Thyroid gland (tissue), 4 donors: ENCODE measurements around the gene TEKT1. TPM values are rescaled to one million over a fixed set of nuclear protein-coding genes. Genes with fewer than 3 reads are reported as not detected.
"Not testable (repeated sequence)": the region's sequence is repeated elsewhere in the genome, so short reads cannot be mapped to it uniquely, and the experiment has no call there.

Source experiments
- DNase-seq, 2 donors: peaks; one replicate each; pipeline ENCODE4 v3.0.0-alpha.2; 2019
- H3K27ac ChIP-seq, 3 donors: fragments of 200-600 bp; sonication (generic); 1 replicate in 2 of 3; 2 replicates in 1 of 3; pipeline ENCODE4 v1.5.1; 2016 to 2019; ENCODE audit warnings: mild to moderate bottlenecking in 1 of 3, moderate library complexity in 1 of 3
- H3K27me3 ChIP-seq: fragments of 200-600 bp; sonication (generic); one replicate; pipeline ENCODE4 v1.5.1; 2019
- H3K36me3 ChIP-seq, 2 donors: fragments of 200-600 bp; sonication (generic); one replicate each; pipeline ENCODE4 v1.5.1; 2016 to 2019
- H3K4me1 ChIP-seq, 2 donors: fragments of 200-600 bp; sonication (generic); one replicate each; pipeline ENCODE4 v1.5.1; 2017 to 2019
- H3K4me3 ChIP-seq, 3 donors: fragments of 200-600 bp; sonication (generic); replicated peaks in 1 of 3; 1 replicate in 2 of 3; 2 replicates in 1 of 3; pipeline ENCODE4 v1.5.1; 2016; ENCODE audit warnings: mild to moderate bottlenecking in 1 of 3
- H3K9me3 ChIP-seq: fragments of 200-600 bp; sonication (generic); one replicate; pipeline ENCODE4 v1.5.1; 2017
- CTCF ChIP-seq, 6 experiments: fragments of 200-600 bp in 3 of 6; fragments of 450-650 bp in 3 of 6; sonication (generic) in 3 of 6; IDR thresholded peaks; one replicate each; pipeline ENCODE4 v1.5.1; 2016 to 2019; ENCODE audit warnings: antibody characterized with exemption in 6 of 6, mild to moderate bottlenecking in 2 of 6, inconsistent platforms in 1 of 6, moderate library complexity in 1 of 6
- POLR2A ChIP-seq, 2 donors: fragments of 450-650 bp; IDR thresholded peaks; one replicate each; pipeline ENCODE4 v1.6.1; 2017; ENCODE audit warnings: antibody characterized with exemption in 2 of 2, mild to moderate bottlenecking in 2 of 2, moderate library complexity in 1 of 2
- WGBS, 2 donors: methylation state at CpG; one replicate each; pipeline ENCODE4 v1.1.5; 2017; 5-methylcytosine and 5-hydroxymethylcytosine counted together
- intact Hi-C: fragments of 100-400 bp; cut with DNase I; formaldehyde crosslinking; loops from one replicate; pipeline ENCODE4 v1.15.1; 2023
- total RNA-seq, 4 donors: library from RNA; depleted of rRNA; stranded (reverse); fragments of >200 nt; gene quantifications; one replicate each; pipeline ENCODE4 v1.2.3, GENCODE V29; 2016

Gene TEKT1
- total RNA-seq = not detected

DNA sequence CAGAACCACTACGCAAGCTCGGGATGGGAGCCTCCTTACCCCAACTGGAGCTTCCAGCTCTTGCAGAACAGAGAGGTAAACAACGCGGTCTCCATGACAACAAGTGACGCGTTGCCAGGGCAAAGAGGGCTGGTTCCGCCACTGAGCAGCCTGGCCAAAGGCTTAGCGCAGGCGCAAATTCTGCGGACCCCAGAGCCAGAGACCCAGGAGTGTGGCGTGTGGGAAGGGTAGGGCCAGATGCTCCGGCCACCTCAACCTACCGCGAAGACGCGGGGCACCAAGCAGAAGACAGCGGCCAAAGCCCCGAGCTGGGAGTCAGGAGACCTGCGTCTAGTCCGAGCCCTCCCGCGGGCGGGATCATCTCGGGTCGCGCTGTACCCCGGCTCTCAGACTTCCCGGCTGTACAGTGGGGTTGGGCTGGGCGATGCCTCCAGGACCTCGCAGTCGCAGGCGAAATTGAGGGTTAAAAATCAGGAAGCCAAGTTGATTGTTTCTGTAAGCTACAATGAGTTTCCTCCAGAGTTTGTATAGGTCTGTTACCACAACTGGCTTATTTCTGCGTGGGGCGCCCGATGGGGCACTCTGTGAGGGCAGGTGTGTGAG lies at the start of gene TEKT1:
Gene TEKT1 (minus strand): TSS at position 69 of the 603 bp plus-strand sequence. CDS start 1,353 bp downstream, outside the sequence.
- Histone ChIP-seq H3K27me3 (no peaks in the 10 kb centered on the region), H3K4me1 (peaks cover 0 to 7% of the 10 kb centered on the region in 2 donors), H3K9me3 (no peaks in the 10 kb centered on the region), H3K36me3 (no peaks in the 10 kb centered on the region), H3K4me3 (peak within 1 kb of the TSS in 1 of 3 donors; percentile 12), H3K27ac (no peak within 1 kb of the TSS)
- intact Hi-C loops = no loop called here
- peak; percentile 85 to 87 for DNase-seq
- 2 to 3% methylated on average over 9 to 31 of the region's 35 CpGs for WGBS, 2 donors
- TF ChIP-seq POLR2A (IDR thresholded peaks at IDR 0.05) (no peak), CTCF (IDR thresholded peaks at IDR 0.05) (no peak)

GRCh38 chr17:6879221-6879975 lies 47.9 kb upstream of the TEKT1 start:
- H3K27me3 ChIP-seq, DNase-seq, H3K36me3 ChIP-seq, H3K4me3 ChIP-seq, intact Hi-C loops, H3K27ac ChIP-seq, H3K4me1 ChIP-seq, H3K9me3 ChIP-seq: not testable (repeated sequence)
- 63 to 71% methylated on average over 10 of the region's 10 CpGs for WGBS, 2 donors

- H3K27me3 ChIP-seq, intact Hi-C loops, H3K4me1 ChIP-seq, H3K27ac ChIP-seq, H3K4me3 ChIP-seq, DNase-seq, H3K36me3 ChIP-seq, H3K9me3 ChIP-seq: not testable (repeated sequence)
- WGBS, 2 donors = 85 to 90% methylated on average over 4 of the region's 4 CpGs
Observed at GRCh38 chr17:6875276-6875675, 43.7 kb upstream of the TEKT1 start.

- TF ChIP-seq POLR2A (IDR thresholded peaks at IDR 0.05) (no peak), CTCF (IDR thresholded peaks at IDR 0.05) (no peak)
- no peak for DNase-seq
- no peak overlapping the region for H3K27ac ChIP-seq
- no peaks in the 10 kb centered on the region for H3K27me3 ChIP-seq
- intact Hi-C loops = no loop called here
- 80 to 81% methylated on average over 3 of the region's 3 CpGs for WGBS, 2 donors
- H3K36me3 ChIP-seq = no peaks in the 10 kb centered on the region
- H3K9me3 ChIP-seq = no peaks in the 10 kb centered on the region
- no peaks in the 10 kb centered on the region for H3K4me1 ChIP-seq
- H3K4me3 ChIP-seq = no peak overlapping the region
Observed at GRCh38 chr17:6872936-6873335, 41.4 kb upstream of the TEKT1 start.

- intact Hi-C loops = no loop called here
- no peaks in the 10 kb centered on the region for H3K4me1 ChIP-seq
- H3K4me3 ChIP-seq = no peak overlapping the region
- TF ChIP-seq POLR2A (IDR thresholded peaks at IDR 0.05) (no peak), CTCF (IDR thresholded peaks at IDR 0.05) (no peak)
- H3K27me3 ChIP-seq = no peaks in the 10 kb centered on the region
- H3K9me3 ChIP-seq = no peaks in the 10 kb centered on the region
- no peak overlapping the region for H3K27ac ChIP-seq
- H3K36me3 ChIP-seq = no peaks in the 10 kb centered on the region
- 65 to 70% methylated on average over 1 of the region's 1 CpG for WGBS, 2 donors
- DNase-seq = no peak
Observed at GRCh38 chr17:6870841-6871240, 39.3 kb upstream of the TEKT1 start.

DNA sequence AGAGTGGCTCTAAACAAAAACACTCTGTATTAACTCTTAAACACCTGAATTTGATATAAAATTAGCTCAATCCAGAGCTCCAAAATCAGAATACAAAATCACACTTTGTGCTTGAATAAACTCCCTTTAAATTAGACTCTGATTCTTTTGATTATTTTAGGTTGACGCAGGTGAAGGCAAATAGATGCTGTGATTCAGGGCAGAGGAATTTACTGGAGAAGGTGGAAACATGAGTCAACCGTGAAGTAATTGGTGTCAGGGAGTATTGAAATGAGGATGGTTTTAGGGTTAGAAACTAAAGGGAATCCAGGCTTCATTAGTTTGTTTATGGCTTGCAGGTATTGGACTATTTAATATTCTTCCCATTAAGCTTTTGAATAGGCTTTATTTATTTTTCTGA lies 37.1 kb upstream of the TEKT1 start:
- WGBS, 2 donors = 55 to 61% methylated on average over 2 of the region's 2 CpGs
- Histone ChIP-seq H3K36me3 (no peaks in the 10 kb centered on the region), H3K27me3 (no peaks in the 10 kb centered on the region), H3K27ac (no peak overlapping the region), H3K4me1 (no peaks in the 10 kb centered on the region), H3K4me3 (no peak overlapping the region), H3K9me3 (no peaks in the 10 kb centered on the region)
- intact Hi-C loops = no loop called here
- TF ChIP-seq CTCF (IDR thresholded peaks at IDR 0.05) (no peak), POLR2A (IDR thresholded peaks at IDR 0.05) (no peak)
- no peak for DNase-seq
